ENCODE data around the gene TTLL11.

DNA sequence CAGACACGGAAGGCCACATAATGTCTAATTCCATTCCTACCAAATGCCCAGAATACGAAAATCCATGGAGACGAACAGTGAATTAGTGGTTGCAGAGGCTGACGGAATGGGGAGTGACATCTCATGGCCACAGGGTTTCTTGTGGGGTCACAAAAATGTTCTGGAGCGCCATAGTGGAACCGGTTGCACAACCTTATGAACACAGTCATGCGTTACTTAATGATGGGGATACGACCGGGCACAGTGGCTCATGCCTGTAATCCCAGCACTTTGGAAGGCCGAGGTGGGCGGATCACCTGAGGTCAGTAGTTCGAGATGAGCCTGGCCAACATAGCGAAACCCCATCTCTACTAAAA is 26.0 kb upstream of the TTLL11 start:
- TF ChIP-seq, protein P1, sequence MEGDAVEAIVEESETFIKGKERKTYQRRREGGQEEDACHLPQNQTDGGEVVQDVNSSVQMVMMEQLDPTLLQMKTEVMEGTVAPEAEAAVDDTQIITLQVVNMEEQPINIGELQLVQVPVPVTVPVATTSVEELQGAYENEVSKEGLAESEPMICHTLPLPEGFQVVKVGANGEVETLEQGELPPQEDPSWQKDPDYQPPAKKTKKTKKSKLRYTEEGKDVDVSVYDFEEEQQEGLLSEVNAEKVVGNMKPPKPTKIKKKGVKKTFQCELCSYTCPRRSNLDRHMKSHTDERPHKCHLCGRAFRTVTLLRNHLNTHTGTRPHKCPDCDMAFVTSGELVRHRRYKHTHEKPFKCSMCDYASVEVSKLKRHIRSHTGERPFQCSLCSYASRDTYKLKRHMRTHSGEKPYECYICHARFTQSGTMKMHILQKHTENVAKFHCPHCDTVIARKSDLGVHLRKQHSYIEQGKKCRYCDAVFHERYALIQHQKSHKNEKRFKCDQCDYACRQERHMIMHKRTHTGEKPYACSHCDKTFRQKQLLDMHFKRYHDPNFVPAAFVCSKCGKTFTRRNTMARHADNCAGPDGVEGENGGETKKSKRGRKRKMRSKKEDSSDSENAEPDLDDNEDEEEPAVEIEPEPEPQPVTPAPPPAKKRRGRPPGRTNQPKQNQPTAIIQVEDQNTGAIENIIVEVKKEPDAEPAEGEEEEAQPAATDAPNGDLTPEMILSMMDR (IDR thresholded peaks at IDR 0.05; ENCODE audit: poor library complexity) = no peak
- no peak for TF ChIP-seq EZH2 (IDR thresholded peaks at IDR 0.05; ENCODE audit: borderline replicate concordance)

Data from hepatocyte (in vitro differentiated cells).